Right forelimb (tissue), 1 donor: Measurements from ENCODE around the gene SLC10A6.

ENCODE experiments used
- DNase-seq: peaks from one replicate; pipeline ENCODE4 v3.0.0-alpha.2; 2018

The SLC10A6 gene

DNA sequence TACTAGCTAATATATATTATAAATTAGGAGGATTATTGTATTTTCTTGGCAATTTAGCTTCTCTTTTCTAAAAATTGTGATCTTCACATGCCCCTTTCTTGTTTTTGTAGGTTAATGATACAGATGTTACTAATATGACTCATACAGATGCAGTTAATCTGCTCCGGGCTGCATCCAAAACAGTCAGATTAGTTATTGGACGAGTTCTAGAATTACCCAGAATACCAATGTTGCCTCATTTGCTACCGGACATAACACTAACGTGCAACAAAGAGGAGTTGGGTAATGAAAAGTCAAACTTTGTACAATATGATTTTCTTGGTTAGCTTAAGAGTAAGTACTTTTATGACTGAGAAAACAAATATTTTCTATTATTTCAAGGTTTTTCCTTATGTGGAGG lies 74.1 kb downstream of the SLC10A6 start:
- no peak for DNase-seq
